ENCODE data around the gene GPANK1. TPM values are rescaled to one million over a fixed set of nuclear protein-coding genes. Genes with fewer than 3 reads are reported as not detected.

The GPANK1 gene
- total RNA-seq, 2 donors from 2014 or later = 15.0 to 19.2 TPM

- Histone ChIP-seq H3K36me3 (peaks cover 6% of the 10 kb centered on the region), H3K4me3 (peak within 1 kb of the TSS; percentile 92), H3K4me1 (ENCODE audit: control insufficient read depth in 1 of 2, low read depth in 2 of 2) (peaks cover 13 to 23% of the 10 kb centered on the region in 2 donors), H3K27ac (peak within 1 kb of the TSS; percentile 95 to 97), H3K9me3 (no peaks in the 10 kb centered on the region), H3K27me3 (replicated peaks; ENCODE audit: insufficient read depth) (no peaks in the 10 kb centered on the region)
- peak; percentile 95 for ATAC-seq (ENCODE audit: insufficient number of reproducible peaks, low FRiP score, low read depth)
- TF ChIP-seq, protein P1, sequence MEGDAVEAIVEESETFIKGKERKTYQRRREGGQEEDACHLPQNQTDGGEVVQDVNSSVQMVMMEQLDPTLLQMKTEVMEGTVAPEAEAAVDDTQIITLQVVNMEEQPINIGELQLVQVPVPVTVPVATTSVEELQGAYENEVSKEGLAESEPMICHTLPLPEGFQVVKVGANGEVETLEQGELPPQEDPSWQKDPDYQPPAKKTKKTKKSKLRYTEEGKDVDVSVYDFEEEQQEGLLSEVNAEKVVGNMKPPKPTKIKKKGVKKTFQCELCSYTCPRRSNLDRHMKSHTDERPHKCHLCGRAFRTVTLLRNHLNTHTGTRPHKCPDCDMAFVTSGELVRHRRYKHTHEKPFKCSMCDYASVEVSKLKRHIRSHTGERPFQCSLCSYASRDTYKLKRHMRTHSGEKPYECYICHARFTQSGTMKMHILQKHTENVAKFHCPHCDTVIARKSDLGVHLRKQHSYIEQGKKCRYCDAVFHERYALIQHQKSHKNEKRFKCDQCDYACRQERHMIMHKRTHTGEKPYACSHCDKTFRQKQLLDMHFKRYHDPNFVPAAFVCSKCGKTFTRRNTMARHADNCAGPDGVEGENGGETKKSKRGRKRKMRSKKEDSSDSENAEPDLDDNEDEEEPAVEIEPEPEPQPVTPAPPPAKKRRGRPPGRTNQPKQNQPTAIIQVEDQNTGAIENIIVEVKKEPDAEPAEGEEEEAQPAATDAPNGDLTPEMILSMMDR (IDR thresholded peaks at IDR 0.05) = peak; percentile 19
- DNase-seq (ENCODE audit: low spot score) = peak; percentile 97
These were observed 38.3 kb upstream of the GPANK1 start, which contains the start of gene ABHD16A for GRCh38 chr6:31702819-31703716. Gene ABHD16A, minus strand, starts transcription at chr6:31703324. Its CDS starts 43 bp downstream, at chr6:31703281.

DNA sequence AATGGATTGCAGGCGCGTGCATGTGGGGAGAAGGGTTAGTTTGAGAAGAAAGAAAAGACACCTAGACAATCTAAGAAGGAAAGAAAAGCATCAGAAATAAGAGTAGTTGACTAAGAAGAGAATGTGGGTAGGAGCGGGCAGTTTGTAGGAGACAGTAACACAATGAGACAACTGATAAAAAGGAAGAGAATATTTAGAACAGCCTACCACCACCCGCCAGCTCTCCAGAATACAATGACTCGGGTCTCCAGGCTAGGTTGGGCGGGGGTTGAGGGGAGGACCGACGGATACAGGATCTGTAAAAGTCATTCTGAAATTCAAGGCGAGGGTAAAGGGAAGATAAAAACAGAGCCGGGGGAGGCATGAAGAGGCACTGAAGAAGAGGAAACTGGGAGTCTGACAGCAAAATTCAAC is 37.6 kb upstream of the GPANK1 start:
- no peaks in the 10 kb centered on the region for H3K9me3 ChIP-seq
- H3K4me1 ChIP-seq (ENCODE audit: control insufficient read depth in 1 of 2, low read depth in 2 of 2) = peaks cover 13 to 23% of the 10 kb centered on the region in 2 donors
- ATAC-seq (ENCODE audit: insufficient number of reproducible peaks, low FRiP score, low read depth) (no peak), DNase-seq (ENCODE audit: low spot score) (no peak)
- H3K36me3 ChIP-seq = peaks cover 9% of the 10 kb centered on the region
- H3K27me3 ChIP-seq (replicated peaks; ENCODE audit: insufficient read depth) = no peaks in the 10 kb centered on the region
- TF ChIP-seq, protein P1 (IDR thresholded peaks at IDR 0.05) = no peak
- peak overlapping the region; percentile 95 to 97 for H3K27ac ChIP-seq
- H3K4me3 ChIP-seq = peak overlapping the region; percentile 92

DNA sequence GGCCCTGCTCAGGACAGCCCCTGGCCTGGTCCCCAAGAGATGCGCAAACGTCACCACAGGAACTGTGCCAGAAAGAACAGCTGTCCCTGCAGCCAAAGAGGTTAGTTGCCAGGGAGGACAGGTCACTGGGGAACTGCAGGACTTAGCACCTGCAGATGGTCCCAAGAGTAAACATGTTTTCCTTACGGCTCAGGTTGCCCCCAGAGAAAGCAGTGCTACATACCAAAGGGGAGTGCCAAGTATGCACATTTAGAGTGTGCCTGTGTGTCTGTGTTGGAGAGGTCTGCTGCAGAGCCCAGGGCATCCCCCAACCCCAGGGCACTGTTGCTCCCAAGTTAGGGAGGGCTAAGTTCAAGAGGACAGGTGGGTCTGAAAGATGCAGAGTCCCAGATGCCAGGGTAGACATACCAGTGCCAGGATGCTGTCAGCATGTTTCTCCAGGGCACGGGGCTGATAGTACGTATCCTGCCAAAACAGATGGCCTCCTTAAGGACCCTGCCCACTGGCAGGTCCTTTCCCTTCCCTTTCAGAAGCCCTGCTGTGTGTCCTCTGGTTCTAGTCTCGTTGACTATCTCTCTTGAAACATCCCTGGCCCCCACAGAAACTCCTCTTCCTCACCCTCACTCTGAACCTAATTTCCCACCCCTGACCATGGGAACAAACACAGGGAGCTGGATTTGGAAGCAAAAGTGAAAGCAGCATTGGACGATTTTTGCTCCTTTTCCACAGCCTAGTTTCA is 37.0 kb upstream of the GPANK1 start:
- ATAC-seq (ENCODE audit: insufficient number of reproducible peaks, low FRiP score, low read depth) (no peak), DNase-seq (ENCODE audit: low spot score) (no peak)
- peaks cover 13 to 23% of the 10 kb centered on the region in 2 donors for H3K4me1 ChIP-seq (ENCODE audit: control insufficient read depth in 1 of 2, low read depth in 2 of 2)
- H3K27ac ChIP-seq = peak overlapping the region; percentile 95 to 97
- TF ChIP-seq, protein P1 (IDR thresholded peaks at IDR 0.05) = no peak
- H3K27me3 ChIP-seq (replicated peaks; ENCODE audit: insufficient read depth) = no peaks in the 10 kb centered on the region
- H3K9me3 ChIP-seq = no peaks in the 10 kb centered on the region
- peak overlapping the region; percentile 92 for H3K4me3 ChIP-seq
- peaks cover 9% of the 10 kb centered on the region for H3K36me3 ChIP-seq

DNA sequence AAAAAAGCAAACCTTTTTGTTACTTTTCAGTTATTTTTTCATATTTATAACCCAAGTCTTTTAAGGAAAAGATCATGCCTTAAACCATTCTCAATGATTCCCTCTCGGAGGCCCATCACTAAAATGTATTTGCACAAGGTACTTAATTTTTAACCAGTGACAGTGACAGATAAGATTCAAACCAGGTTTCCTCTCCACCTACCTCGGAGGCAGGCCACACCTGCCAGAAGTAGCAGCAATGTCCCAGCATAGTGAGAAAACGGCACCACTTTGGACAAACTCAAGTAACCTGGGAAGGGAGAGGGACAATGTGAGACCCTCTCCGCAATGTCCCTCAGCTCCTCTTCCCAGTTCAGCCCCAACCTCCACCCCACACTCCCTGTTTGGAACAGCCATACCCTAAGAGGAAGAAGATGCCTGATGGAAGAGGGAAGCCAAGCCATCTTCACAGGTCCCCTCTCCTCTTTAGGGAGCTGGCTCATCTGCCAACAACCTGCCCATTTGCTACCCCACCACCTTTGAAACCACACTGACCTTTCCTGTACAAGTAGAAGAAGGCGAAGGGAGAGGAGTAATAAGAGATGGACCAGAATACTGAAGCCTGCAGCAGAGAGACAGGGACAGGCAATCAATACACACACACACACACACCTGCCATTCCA is 36.1 kb upstream of the GPANK1 start:
- Histone ChIP-seq H3K4me3 (no peak overlapping the region), H3K9me3 (no peaks in the 10 kb centered on the region), H3K27ac (no peak overlapping the region), H3K27me3 (replicated peaks; ENCODE audit: insufficient read depth) (no peaks in the 10 kb centered on the region), H3K4me1 (ENCODE audit: control insufficient read depth in 1 of 2, low read depth in 2 of 2) (peaks cover 13 to 23% of the 10 kb centered on the region in 2 donors), H3K36me3 (peaks cover 12% of the 10 kb centered on the region)
- DNase-seq (ENCODE audit: low spot score) = no peak
- TF ChIP-seq, protein P1 (IDR thresholded peaks at IDR 0.05) = no peak
- ATAC-seq (ENCODE audit: insufficient number of reproducible peaks, low FRiP score, low read depth) = no peak

Data from thoracic aorta (tissue), 2 donors.